Mesodermal cell (in vitro differentiated cells): ENCODE data around the gene MAST4.

Experiments
- H3K27ac ChIP-seq: 2 replicates; pipeline ENCODE4 v1.7.0; 2013; ENCODE audit warnings: mild to moderate bottlenecking, low read depth, low read length, moderate library complexity; ENCODE audit not compliant: severe bottlenecking
- H3K36me3 ChIP-seq: 2 replicates; pipeline ENCODE4 v1.7.1; 2013; ENCODE audit warnings: mild to moderate bottlenecking, low read length, moderate library complexity; ENCODE audit not compliant: control insufficient read depth, insufficient read depth
- H3K4me1 ChIP-seq: one replicate; pipeline ENCODE4 v1.7.1; 2013; ENCODE audit warnings: mild to moderate bottlenecking, low read length; ENCODE audit not compliant: insufficient read depth, control insufficient read depth, poor library complexity, severe bottlenecking
- H3K4me3 ChIP-seq: 2 replicates; pipeline ENCODE4 v1.7.0; 2013; ENCODE audit warnings: low read length, control low read depth, mild to moderate bottlenecking; ENCODE audit not compliant: insufficient read depth, poor library complexity, severe bottlenecking; ENCODE audit errors: extremely low read depth
- H3K9me3 ChIP-seq: 2 replicates; pipeline ENCODE4 v1.7.1; 2013; ENCODE audit warnings: mild to moderate bottlenecking, low read length, moderate library complexity; ENCODE audit not compliant: control insufficient read depth
- WGBS, 2 experiments: methylation state at CpG; one replicate each; pipeline ENCODE4 v1.1.5; 2013; ENCODE audit warnings: missing lambda C conversion rate in 2 of 2; ENCODE audit not compliant: insufficient coverage in 2 of 2; 5-methylcytosine and 5-hydroxymethylcytosine counted together

Gene MAST4

DNA sequence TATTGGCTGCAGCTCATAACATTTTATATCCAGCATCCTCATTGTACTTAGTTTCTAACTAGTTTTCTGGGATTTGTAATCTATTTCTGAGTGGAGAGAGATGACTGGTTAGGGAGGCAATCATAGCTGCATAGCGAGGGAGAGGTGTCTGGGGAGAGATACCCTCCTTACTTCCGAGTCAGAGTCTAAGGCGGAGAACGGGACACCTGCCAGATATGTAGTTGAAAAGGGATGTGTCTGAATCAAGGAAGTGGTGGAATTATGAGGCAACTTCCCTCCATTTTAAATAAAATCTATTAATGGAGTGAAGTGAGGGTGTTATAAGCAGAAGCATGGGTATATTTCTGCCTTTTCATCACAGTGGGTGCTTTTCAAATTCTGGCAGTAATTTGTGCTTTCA lies 126.5 kb downstream of the MAST4 start:
- 100% methylated on average over 1 to 2 of the region's 4 CpGs for WGBS, 2 experiments
- no peaks in the 10 kb centered on the region for H3K36me3 ChIP-seq
- H3K4me1 ChIP-seq = peaks cover 5% of the 10 kb centered on the region
- no peaks in the 10 kb centered on the region for H3K9me3 ChIP-seq
- no peak overlapping the region for H3K4me3 ChIP-seq
- no peak overlapping the region for H3K27ac ChIP-seq

DNA sequence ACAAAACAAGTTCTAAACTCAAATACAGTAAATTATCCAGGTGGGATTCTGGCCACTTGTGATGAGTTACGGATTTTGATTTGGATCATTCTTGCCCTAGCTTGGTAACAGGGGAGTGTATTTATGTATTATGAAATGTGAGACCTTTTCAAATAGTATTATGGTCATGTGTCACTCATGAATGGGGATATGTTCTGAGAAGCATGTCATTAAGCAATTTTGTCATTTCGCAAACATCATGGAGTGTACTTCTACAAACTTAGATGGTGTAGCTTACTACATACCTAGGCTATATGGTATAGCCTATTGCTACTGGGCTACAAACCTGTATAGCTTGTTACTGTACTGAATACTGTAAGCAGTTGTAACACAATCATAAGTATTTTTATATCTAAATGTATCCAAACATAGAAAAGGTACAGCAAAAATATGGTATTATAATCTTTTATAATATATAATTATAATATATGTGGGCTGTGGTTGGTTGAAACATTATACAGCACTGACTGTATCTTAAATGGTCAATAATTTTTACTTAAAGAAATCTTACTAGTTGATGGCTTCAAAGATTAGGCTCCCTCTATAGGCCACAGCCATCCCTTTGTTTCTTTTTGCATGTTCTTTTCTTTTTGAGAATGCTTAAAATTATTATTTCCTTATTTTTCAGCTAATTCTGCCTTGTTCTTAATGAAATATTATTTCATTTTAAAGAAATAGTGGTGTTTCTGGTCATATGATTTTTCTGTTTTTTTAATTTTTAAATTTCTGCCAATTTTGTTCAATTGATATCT lies 128.4 kb downstream of the MAST4 start:
- H3K27ac ChIP-seq = no peak overlapping the region
- H3K36me3 ChIP-seq = no peaks in the 10 kb centered on the region
- H3K4me3 ChIP-seq = no peak overlapping the region
- no peaks in the 10 kb centered on the region for H3K9me3 ChIP-seq
- H3K4me1 ChIP-seq = no peaks in the 10 kb centered on the region
- WGBS, 2 experiments = no CpG with 5 or more reads among the region's 2 CpGs

DNA sequence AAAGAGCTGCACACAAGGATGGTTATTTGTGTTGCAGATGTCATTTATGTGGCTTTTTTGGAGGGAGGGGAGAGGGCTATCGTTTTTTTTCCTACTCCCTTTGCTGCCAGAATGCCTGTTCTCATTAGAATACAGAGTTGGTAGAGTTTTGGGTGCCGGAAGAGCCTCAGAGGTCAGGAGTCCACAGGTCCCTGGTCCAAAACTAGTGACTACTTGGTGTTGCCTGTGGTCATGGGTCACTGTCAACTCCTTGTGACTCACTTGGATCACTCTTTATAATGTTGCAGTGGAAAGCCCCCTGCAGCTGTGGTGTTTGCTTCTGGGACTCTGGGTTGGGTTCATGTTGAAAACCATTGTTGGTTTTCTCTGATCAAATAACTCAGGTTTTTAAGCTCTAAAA lies 131.4 kb downstream of the MAST4 start:
- 75 to 91% methylated on average over 1 of the region's 2 CpGs for WGBS, 2 experiments
- no peaks in the 10 kb centered on the region for H3K36me3 ChIP-seq
- no peak overlapping the region for H3K4me3 ChIP-seq
- no peaks in the 10 kb centered on the region for H3K4me1 ChIP-seq
- no peak overlapping the region for H3K27ac ChIP-seq
- H3K9me3 ChIP-seq = no peaks in the 10 kb centered on the region

DNA sequence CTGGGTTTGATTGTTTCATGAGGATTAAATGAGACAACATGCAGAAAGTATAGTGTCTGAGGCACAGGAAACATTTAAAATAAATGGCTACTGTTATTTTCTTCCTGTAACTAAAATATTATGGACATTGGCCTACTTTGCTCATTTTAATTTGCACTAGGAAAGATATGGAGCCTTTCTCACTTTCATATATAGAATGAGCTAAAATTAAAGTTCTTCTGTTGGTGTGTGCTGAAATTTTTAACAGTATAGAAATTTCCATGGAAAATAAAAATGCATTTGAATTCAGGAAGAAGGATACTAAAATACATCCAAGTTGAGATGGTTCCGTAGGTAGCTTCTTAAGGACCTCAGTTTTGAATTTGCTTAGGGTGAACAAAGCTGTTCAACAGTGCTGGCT lies 131.9 kb downstream of the MAST4 start:
- H3K4me3 ChIP-seq = no peak overlapping the region
- H3K27ac ChIP-seq = no peak overlapping the region
- no peaks in the 10 kb centered on the region for H3K36me3 ChIP-seq
- H3K9me3 ChIP-seq = no peaks in the 10 kb centered on the region
- WGBS, 2 experiments = no CpG with 5 or more reads among the region's 1 CpG
- H3K4me1 ChIP-seq = no peaks in the 10 kb centered on the region

DNA sequence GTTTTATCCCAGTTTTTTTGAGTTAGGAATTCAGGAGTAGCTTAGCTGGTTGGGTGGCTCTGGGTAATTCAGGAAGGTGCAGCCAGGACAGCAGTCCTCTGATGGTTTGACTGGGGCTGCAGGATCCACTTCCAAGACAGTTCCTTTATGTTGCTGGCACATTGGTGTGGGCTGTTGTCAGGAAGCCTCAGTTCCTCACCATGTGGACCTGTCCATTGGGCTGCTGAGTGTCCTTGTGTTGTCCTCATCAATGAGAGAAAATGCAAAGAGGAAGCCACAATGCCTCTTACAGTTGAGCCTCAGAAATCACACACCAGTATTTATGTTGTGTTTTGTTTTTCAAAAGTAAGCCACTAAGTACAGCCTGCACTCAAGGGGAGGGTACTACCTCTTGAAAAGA lies 140.9 kb downstream of the MAST4 start:
- no peak overlapping the region for H3K27ac ChIP-seq
- no peaks in the 10 kb centered on the region for H3K9me3 ChIP-seq
- H3K4me1 ChIP-seq = no peaks in the 10 kb centered on the region
- no peaks in the 10 kb centered on the region for H3K36me3 ChIP-seq
- no peak overlapping the region for H3K4me3 ChIP-seq

DNA sequence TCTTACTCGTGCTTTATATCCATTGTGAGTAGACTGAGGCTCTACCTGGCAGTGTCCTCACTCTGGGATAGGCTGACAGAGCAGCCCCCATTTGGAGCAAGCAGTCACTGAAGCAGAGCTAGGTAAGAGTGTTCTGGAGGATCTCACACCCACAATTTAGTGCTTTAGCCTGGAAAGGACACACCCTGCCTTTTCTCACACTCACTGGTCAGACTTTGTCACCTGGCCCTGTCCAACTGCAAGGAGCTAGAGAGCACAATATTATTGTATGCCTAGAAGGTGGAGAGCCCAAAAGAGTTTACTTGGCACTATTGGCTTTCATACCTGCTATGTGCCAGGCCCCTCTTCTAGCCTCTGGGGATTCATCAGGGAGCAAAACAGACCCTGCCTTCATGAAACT lies 141.9 kb downstream of the MAST4 start:
- H3K4me1 ChIP-seq = no peaks in the 10 kb centered on the region
- H3K9me3 ChIP-seq = no peaks in the 10 kb centered on the region
- no peak overlapping the region for H3K27ac ChIP-seq
- H3K4me3 ChIP-seq = no peak overlapping the region
- H3K36me3 ChIP-seq = no peaks in the 10 kb centered on the region
- 100% methylated on average over 1 of the region's 1 CpG; no CpG with 5 or more reads in 1 of the 2 experiments for WGBS, 2 experiments

DNA sequence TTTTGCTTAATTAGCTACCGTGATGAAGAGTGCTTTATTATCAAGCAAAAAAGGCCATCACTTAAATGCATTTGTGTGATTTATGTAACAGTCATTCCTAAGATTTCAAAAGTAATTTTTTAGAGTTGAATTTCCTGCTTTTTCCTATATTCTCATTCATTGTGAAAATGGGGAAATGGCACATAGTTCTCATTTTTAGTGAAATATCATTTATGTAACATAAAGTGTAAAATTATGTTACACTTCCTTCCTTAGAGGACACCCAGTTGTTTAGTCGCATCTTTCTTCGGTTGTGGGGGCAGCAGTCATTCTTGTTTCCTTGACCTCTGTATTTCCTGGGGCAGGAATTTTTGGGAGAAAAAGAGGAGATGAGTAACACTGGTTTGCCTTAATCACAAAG lies 142.8 kb downstream of the MAST4 start:
- H3K9me3 ChIP-seq = no peaks in the 10 kb centered on the region
- H3K36me3 ChIP-seq = no peaks in the 10 kb centered on the region
- no peak overlapping the region for H3K27ac ChIP-seq
- H3K4me1 ChIP-seq = no peaks in the 10 kb centered on the region
- 100% methylated on average over 2 of the region's 3 CpGs; no CpG with 5 or more reads in 1 of the 2 experiments for WGBS, 2 experiments
- no peak overlapping the region for H3K4me3 ChIP-seq

DNA sequence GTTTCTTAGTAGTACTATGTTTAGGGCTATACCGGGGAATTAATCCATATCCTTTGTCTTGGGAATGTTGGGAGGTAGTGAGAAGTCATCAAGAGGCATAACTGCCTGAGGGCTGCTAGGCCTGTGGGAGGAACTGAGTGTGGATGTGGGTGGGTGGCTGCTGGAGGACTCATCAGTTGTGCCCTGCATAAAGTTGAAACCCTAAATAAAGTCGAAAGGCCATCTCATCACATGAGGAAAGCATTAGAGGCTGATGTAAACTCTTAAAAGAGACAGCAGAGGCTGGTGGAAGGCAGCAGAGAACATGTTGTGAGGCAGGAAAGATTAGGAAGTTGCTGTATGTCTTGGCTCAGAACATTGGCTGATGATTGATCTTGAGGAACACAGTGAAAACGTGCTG lies 143.8 kb downstream of the MAST4 start:
- Histone ChIP-seq H3K4me3 (no peak overlapping the region), H3K4me1 (no peaks in the 10 kb centered on the region), H3K36me3 (no peaks in the 10 kb centered on the region), H3K27ac (peak overlapping the region; percentile 7), H3K9me3 (peaks cover 6% of the 10 kb centered on the region)
- 96 to 100% methylated on average over 2 of the region's 3 CpGs for WGBS, 2 experiments

DNA sequence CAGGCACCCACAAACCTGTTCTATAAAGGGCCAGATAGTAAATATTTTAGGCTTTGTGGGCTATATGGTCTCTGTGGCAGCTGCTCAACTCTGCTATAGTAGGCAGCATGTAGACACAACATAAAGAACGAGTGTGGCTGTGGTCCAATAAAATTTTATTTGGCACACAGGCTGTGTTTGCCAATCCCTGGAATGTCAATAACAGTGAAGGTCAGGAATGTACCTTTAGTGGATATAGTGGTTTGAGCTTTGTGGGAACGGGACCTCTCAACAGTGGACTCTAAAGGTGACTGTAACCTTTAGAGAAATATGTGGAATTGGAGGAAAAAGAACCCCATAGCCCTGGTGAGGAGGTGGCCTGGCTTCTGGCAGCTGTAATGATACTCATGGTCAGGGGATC lies 145.2 kb downstream of the MAST4 start:
- H3K27ac ChIP-seq = no peak overlapping the region
- 90 to 100% methylated on average over 1 to 2 of the region's 2 CpGs for WGBS, 2 experiments
- H3K36me3 ChIP-seq = no peaks in the 10 kb centered on the region
- peaks cover 6% of the 10 kb centered on the region for H3K9me3 ChIP-seq
- H3K4me1 ChIP-seq = no peaks in the 10 kb centered on the region
- no peak overlapping the region for H3K4me3 ChIP-seq

DNA sequence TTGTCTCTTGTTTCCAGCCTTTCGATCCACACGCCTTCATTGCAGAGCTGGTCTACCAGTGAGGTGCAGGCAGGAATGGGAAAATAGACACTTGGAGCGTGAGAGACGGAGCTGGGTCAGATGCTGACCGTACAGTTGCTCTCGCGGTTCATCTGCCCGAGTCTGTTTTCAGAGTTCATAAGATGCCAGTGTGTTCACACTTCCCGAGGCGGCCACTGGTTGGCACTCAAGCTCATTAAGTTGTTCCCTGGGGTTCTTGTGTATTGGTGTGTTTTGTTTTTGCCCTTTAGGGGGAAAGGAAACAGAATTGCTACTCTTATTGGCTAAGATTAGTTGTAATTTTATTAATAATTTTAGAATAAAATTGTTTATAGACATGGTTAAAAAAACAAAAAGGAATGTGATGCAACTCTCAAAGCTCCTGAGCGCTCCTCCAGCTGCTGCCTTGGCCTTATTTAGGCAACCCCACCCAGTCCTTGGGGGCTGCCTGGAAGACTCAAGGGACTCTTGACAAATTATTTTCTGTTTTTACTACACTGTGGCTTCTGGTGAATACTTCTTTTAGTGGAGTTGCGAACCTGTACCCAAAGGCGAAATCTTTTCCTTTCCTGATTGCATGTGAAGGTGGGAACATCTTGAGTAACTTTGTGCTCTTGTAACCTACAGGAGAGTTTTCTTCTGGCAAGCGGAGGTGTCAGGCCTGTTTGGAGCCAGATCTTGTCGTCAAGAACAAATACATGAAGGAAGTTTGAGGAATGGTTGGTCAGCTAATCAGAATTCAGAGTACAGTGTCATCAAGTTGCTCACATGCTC lies 146.1 kb downstream of the MAST4 start:
- Histone ChIP-seq H3K4me3 (no peak overlapping the region), H3K9me3 (peaks cover 6% of the 10 kb centered on the region), H3K4me1 (no peaks in the 10 kb centered on the region), H3K36me3 (no peaks in the 10 kb centered on the region), H3K27ac (no peak overlapping the region)
- 91 to 94% methylated on average over 12 to 15 of the region's 15 CpGs for WGBS, 2 experiments

DNA sequence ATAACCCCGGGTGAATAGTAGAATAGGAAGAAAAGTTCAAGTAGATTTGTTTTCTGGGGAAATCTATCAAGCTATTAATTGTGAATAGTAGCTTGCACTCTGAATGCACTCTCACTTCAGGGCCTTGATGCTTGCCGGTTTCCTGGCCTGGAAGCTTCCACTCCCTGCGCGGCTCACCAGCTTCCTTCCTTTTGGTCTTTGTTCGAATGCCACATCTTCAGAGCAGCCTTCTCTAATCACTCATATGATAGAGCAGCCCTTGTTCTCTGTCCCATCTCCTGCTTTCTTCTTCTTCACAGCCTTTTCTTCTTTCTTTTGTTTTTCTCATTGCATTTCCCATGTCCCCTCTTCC lies 146.7 kb downstream of the MAST4 start:
- WGBS, 2 experiments = 91 to 92% methylated on average over 5 of the region's 5 CpGs
- H3K36me3 ChIP-seq = no peaks in the 10 kb centered on the region
- H3K4me3 ChIP-seq = no peak overlapping the region
- H3K4me1 ChIP-seq = no peaks in the 10 kb centered on the region
- no peak overlapping the region for H3K27ac ChIP-seq
- H3K9me3 ChIP-seq = peaks cover 6% of the 10 kb centered on the region
